GM18867 (cell line): ENCODE measurements around the gene FOLR1.

Experiments used
- ATAC-seq: cut with Tn5 transposase; IDR thresholded peaks from one replicate; pipeline ENCODE4 v1.9.1; 2021; ENCODE audit warnings: mild to moderate bottlenecking, moderate library complexity; ENCODE audit not compliant: unreplicated experiment

The FOLR1 gene

GRCh38 chr11:72222907-72223614, 31.1 kb downstream of the FOLR1 start:
- peak; percentile 69 for ATAC-seq

GRCh38 chr11:72223615-72224563, 31.9 kb downstream of the FOLR1 start:
- peak; percentile 52 for ATAC-seq

- ATAC-seq: no peak
Measured at GRCh38 chr11:72224564-72225410, 32.8 kb downstream of the FOLR1 start, which contains the start of gene INPPL1. Gene INPPL1 (plus strand): TSS chr11:72224767. CDS start chr11:72224985, 218 bp downstream.

GRCh38 chr11:72225411-72225951, 33.5 kb downstream of the FOLR1 start:
- ATAC-seq: no peak

GRCh38 chr11:72226701-72227100, 34.8 kb downstream of the FOLR1 start:
- no peak for ATAC-seq

GRCh38 chr11:72227316-72228228, 35.6 kb downstream of the FOLR1 start:
- ATAC-seq: no peak

- ATAC-seq: no peak
Measured at GRCh38 chr11:72228229-72228843, 36.4 kb downstream of the FOLR1 start.

GRCh38 chr11:72228844-72229231, 36.9 kb downstream of the FOLR1 start:
- no peak for ATAC-seq

- ATAC-seq: no peak
Measured at GRCh38 chr11:72229336-72229924, 37.5 kb downstream of the FOLR1 start.

GRCh38 chr11:72229925-72230763, 38.2 kb downstream of the FOLR1 start:
- no peak for ATAC-seq

- ATAC-seq: no peak
Measured at GRCh38 chr11:72230764-72231365, 38.9 kb downstream of the FOLR1 start.

GRCh38 chr11:72231396-72232259, 39.7 kb downstream of the FOLR1 start:
- no peak for ATAC-seq

- no peak for ATAC-seq
Measured at GRCh38 chr11:72232260-72233055, 40.5 kb downstream of the FOLR1 start.

- ATAC-seq: no peak
Measured at GRCh38 chr11:72233056-72233772, 41.3 kb downstream of the FOLR1 start.
